Endothelial cell of umbilical vein (primary cell): ENCODE data around the gene TRPM5. TPM values are rescaled to one million over a fixed set of nuclear protein-coding genes. Genes with fewer than 3 reads are reported as not detected.

Experiments used
- BruUV-seq: library from RNA; stranded (reverse); fragments of 400-500 nt; replicated peaks from 2 replicates; lab custom pipeline; 2021; lab: Mats Ljungman, UMichigan
- CTCF ChIA-PET: fragments of 300-600, 350-600 bp; sonication (Branson Sonifier 250); formaldehyde crosslinking; loops from one replicate; lab custom pipeline; 2021; ENCODE audit warnings: antibody characterized with exemption, inconsistent platforms; lab: Charles Lee
- POLR2A ChIA-PET: fragments of 300-600, 350-600 bp; sonication (Branson Sonifier 250); formaldehyde crosslinking; loops from one replicate; lab custom pipeline; 2021; ENCODE audit warnings: antibody characterized with exemption, inconsistent platforms; lab: Charles Lee
- DNase-seq: peaks from one replicate; pipeline ENCODE4 v3.0.0-alpha.2; 2011; ENCODE audit warnings: low read depth, low spot score
- FAIRE-seq: peaks from 2 replicates; lab custom pipeline; 2011; peaks lifted over from hg19 to GRCh38; lab: Jason Lieb, UNC
- H2AFZ ChIP-seq: 2 replicates; pipeline ENCODE4 v1.6.0; 2012; ENCODE audit warnings: low read depth, low read length, control low read depth, inconsistent platforms
- H3K27ac ChIP-seq: 2 replicates; pipeline ENCODE4 v1.5.1; 2011; ENCODE audit warnings: low read depth, mild to moderate bottlenecking, control low read depth, low read length, moderate library complexity; ENCODE audit not compliant: insufficient read depth
- H3K27me3 ChIP-seq, 2 experiments: 2 replicates each; pipeline versions ENCODE4 v1.6.0 to v1.6.1; 2011; ENCODE audit warnings: low read length in 2 of 2, mixed read lengths in 1 of 2; ENCODE audit not compliant: control insufficient read depth in 2 of 2, insufficient read depth in 2 of 2
- H3K36me3 ChIP-seq, 2 experiments: 2 replicates in 1 of 2; 3 replicates in 1 of 2; pipeline ENCODE4 v1.5.1; 2011; ENCODE audit warnings: low read length in 2 of 2, mild to moderate bottlenecking in 1 of 2, moderate library complexity in 1 of 2; ENCODE audit not compliant: control insufficient read depth in 2 of 2, insufficient read depth in 2 of 2; ENCODE audit errors: extremely low read depth in 1 of 2
- H3K4me1 ChIP-seq: 3 replicates; pipeline ENCODE4 v1.5.1; 2011; ENCODE audit warnings: mild to moderate bottlenecking, low read length; ENCODE audit not compliant: control insufficient read depth, insufficient read depth; ENCODE audit errors: extremely low read depth
- H3K4me2 ChIP-seq: 2 replicates; pipeline ENCODE4 v1.6.1; 2011; ENCODE audit warnings: low read length, control low read depth, mixed read lengths; ENCODE audit not compliant: insufficient read depth
- H3K4me3 ChIP-seq, 3 experiments: fragments of 200-600 bp in 1 of 3; sonication (generic), shearing (Covaris generic) in 1 of 3; replicated peaks in 1 of 3; 2 replicates each; pipeline ENCODE4 v1.5.1; 2011 to 2016; ENCODE audit warnings: control low read depth in 3 of 3, low read length in 3 of 3, mild to moderate bottlenecking in 2 of 3, inconsistent platforms in 1 of 3, low read depth in 1 of 3, moderate library complexity in 1 of 3; ENCODE audit not compliant: insufficient read depth in 1 of 3
- H3K79me2 ChIP-seq: 2 replicates; pipeline ENCODE4 v1.6.0; 2012; ENCODE audit warnings: low read length, inconsistent platforms; ENCODE audit not compliant: control insufficient read depth, insufficient read depth
- H3K9ac ChIP-seq: replicated peaks from 2 replicates; pipeline ENCODE3; 2011; ENCODE audit warnings: low read length, control low read depth; ENCODE audit not compliant: insufficient read depth; ENCODE audit errors: extremely low read depth
- H3K9me1 ChIP-seq: replicated peaks from 3 replicates; pipeline ENCODE4 v1.6.0; 2011; ENCODE audit warnings: mild to moderate bottlenecking, low read length; ENCODE audit not compliant: control insufficient read depth, insufficient read depth; ENCODE audit errors: extremely low read depth
- H3K9me3 ChIP-seq: replicated peaks from 2 replicates; pipeline ENCODE4 v1.5.1; 2012; ENCODE audit warnings: low read length, inconsistent platforms; ENCODE audit not compliant: control insufficient read depth, insufficient read depth
- H4K20me1 ChIP-seq: replicated peaks from 2 replicates; pipeline ENCODE3; 2011; ENCODE audit warnings: mild to moderate bottlenecking, low read length; ENCODE audit not compliant: control insufficient read depth, insufficient read depth; ENCODE audit errors: extremely low read depth
- CTCF ChIP-seq, 2 donors: IDR thresholded peaks; 1 replicate in 1 of 2; 2 replicates in 1 of 2; pipeline ENCODE4 v1.5.1; 2011; ENCODE audit warnings: low read length in 2 of 2, mild to moderate bottlenecking in 2 of 2, moderate library complexity in 2 of 2, control low read depth in 1 of 2, inconsistent platforms in 1 of 2, low read depth in 1 of 2; ENCODE audit not compliant: insufficient read depth in 1 of 2; ENCODE audit errors: extremely low read depth in 1 of 2
- EZH2 ChIP-seq: IDR thresholded peaks from 2 replicates; pipeline ENCODE4 v1.6.1; 2012; ENCODE audit warnings: borderline replicate concordance, low read depth, mild to moderate bottlenecking, moderate library complexity, low read length, inconsistent platforms; ENCODE audit not compliant: severe bottlenecking
- FOS ChIP-seq: IDR thresholded peaks from 2 replicates; pipeline ENCODE4 v1.6.1; 2011; ENCODE audit warnings: mild to moderate bottlenecking, low read length, moderate library complexity, borderline replicate concordance; ENCODE audit not compliant: insufficient read depth
- GATA2 ChIP-seq: IDR thresholded peaks from 2 replicates; pipeline ENCODE4 v1.7.0; 2011; ENCODE audit warnings: low read depth, mild to moderate bottlenecking, moderate library complexity, mixed read lengths, low read length; ENCODE audit not compliant: insufficient read length, insufficient read depth
- JUN ChIP-seq: IDR thresholded peaks from 2 replicates; pipeline ENCODE4 v1.6.1; 2011; ENCODE audit warnings: borderline replicate concordance, low read depth; ENCODE audit not compliant: insufficient read length, insufficient read depth
- MAX ChIP-seq: IDR thresholded peaks from 2 replicates; pipeline ENCODE4 v1.6.1; 2011; ENCODE audit not compliant: insufficient read depth, insufficient read length
- MYC ChIP-seq: IDR thresholded peaks from one replicate; pipeline ENCODE4 v1.6.1; 2011; ENCODE audit warnings: mild to moderate bottlenecking, low read depth, low read length
- POLR2A ChIP-seq: IDR thresholded peaks from 2 replicates; pipeline ENCODE4 v1.6.1; 2012; ENCODE audit warnings: low read depth, mild to moderate bottlenecking, control low read depth, low read length
- POLR2AphosphoS5 ChIP-seq: IDR thresholded peaks from 2 replicates; pipeline ENCODE4 v1.6.1; 2012; ENCODE audit warnings: low read depth, mild to moderate bottlenecking, control low read depth, low read length, moderate library complexity; ENCODE audit not compliant: insufficient read depth
- dilution Hi-C: fragments of 300-500 bp; cut with MboI; formaldehyde crosslinking; loops from one replicate; pipeline ENCODE4 v1.15.0; 2019; ENCODE audit warnings: low sequenced_read_pairs; ENCODE audit not compliant: extremely low pct_ligation_motif_present
- intact Hi-C: fragments of 100-400 bp; cut with micrococcal nuclease; formaldehyde crosslinking; loops from one replicate; pipeline ENCODE4 v1.10.0; 2022
- polyA plus RNA-seq, 4 experiments: library from polyadenylated mRNA; depleted of rRNA in 3 of 4; stranded (reverse) in 3 of 4; unstranded in 1 of 4; fragments of >200 nt; gene quantifications; 2 replicates each; pipeline versions ENCODE4 v1.2.1 to v1.2.3, GENCODE V29; 2011 to 2012; ENCODE audit warnings: missing spikeins in 1 of 4
- total RNA-seq: library from RNA; stranded (reverse); gene quantifications from 2 replicates; pipeline ENCODE4 v1.2.3, GENCODE V29; 2021

TRPM5 gene
- total and polyA plus RNA-seq, 2 donors (not counting 3 experiments of a cell fraction or from before 2014, with no cell fraction given), result not detected

GRCh38 chr11:2417856-2418692 is 26.2 kb downstream of the TRPM5 start:
- ChIA-PET POLR2A (no interaction called here), CTCF (interaction anchor here (0.7 to 10.1 kb wide), 9 partner anchors 9 to 474 kb away, joined by 3 to 829 read pairs (median 5); partner anchors contain the start of genes C11orf21, TSPAN32 and TSSC4)
- Histone ChIP-seq H3K79me2 (no peaks in the 10 kb centered on the region), H3K4me1 (no peaks in the 10 kb centered on the region), H3K36me3 (no peaks in the 10 kb centered on the region), H3K27ac (no peak overlapping the region), H3K9ac (no peak overlapping the region), H3K4me3 (no peak overlapping the region), H3K9me1 (no peaks in the 10 kb centered on the region), H3K9me3 (no peaks in the 10 kb centered on the region), H3K27me3 (no peaks in the 10 kb centered on the region), H3K4me2 (no peak overlapping the region), H4K20me1 (no peaks in the 10 kb centered on the region), H2AFZ (no peak overlapping the region)
- intact Hi-C loops (loop anchor here (2.0 kb wide), 1 partner anchor 39 kb away; no protein-coding TSS in a partner anchor), dilution Hi-C loops (no loop called here)
- FAIRE-seq, result no peak
- no peak for TF ChIP-seq FOS
- TF ChIP-seq POLR2A, result no peak
- no peak for TF ChIP-seq CTCF (IDR thresholded peaks at IDR 0.05; ENCODE audit: extremely low read depth in 1 of 2, insufficient read depth in 1 of 2, low read depth in 1 of 2, low read length in 2 of 2)
- no peak for TF ChIP-seq GATA2
- TF ChIP-seq MYC, result no peak
- no peak for TF ChIP-seq JUN
- TF ChIP-seq EZH2, result no peak
- no peak for TF ChIP-seq MAX
- no peak for TF ChIP-seq POLR2AphosphoS5
- no peak for DNase-seq
- no TSS peak for BruUV-seq
